GM21723 (cell line): ENCODE measurements around the gene LYRM4.

Experiments
- ATAC-seq: cut with Tn5 transposase; IDR thresholded peaks from one replicate; pipeline ENCODE4 v1.9.1; 2021; ENCODE audit warnings: mild to moderate bottlenecking, moderate library complexity; ENCODE audit not compliant: unreplicated experiment

The LYRM4 gene

GRCh38 chr6:5260661-5261544 is at the start of gene LYRM4, which contains the start of gene FARS2:
Gene LYRM4, minus strand, starts transcription at chr6:5260950. Its CDS starts 217 bp downstream, at chr6:5260733.
Gene FARS2, plus strand, starts transcription at chr6:5261513.
- peak; percentile 74 for ATAC-seq

- ATAC-seq: no peak
Observed at GRCh38 chr6:5308066-5308465, 47.3 kb upstream of the LYRM4 start.

GRCh38 chr6:5307058-5307457 is 46.3 kb upstream of the LYRM4 start:
- ATAC-seq: no peak

- no peak for ATAC-seq
Observed at GRCh38 chr6:5305968-5306626, 45.3 kb upstream of the LYRM4 start.

- no peak for ATAC-seq
Observed at GRCh38 chr6:5303682-5304081, 42.9 kb upstream of the LYRM4 start.

GRCh38 chr6:5302995-5303622 is 42.4 kb upstream of the LYRM4 start:
- ATAC-seq: peak; percentile 84

- peak; percentile 82 for ATAC-seq
Observed at GRCh38 chr6:5302220-5302946, 41.6 kb upstream of the LYRM4 start.

- no peak for ATAC-seq
Observed at GRCh38 chr6:5300206-5300764, 39.5 kb upstream of the LYRM4 start.

GRCh38 chr6:5295623-5296022 is 34.9 kb upstream of the LYRM4 start:
- no peak for ATAC-seq

GRCh38 chr6:5294392-5295211 is 33.9 kb upstream of the LYRM4 start:
- no peak for ATAC-seq

- ATAC-seq: no peak
Observed at GRCh38 chr6:5293692-5294091, 32.9 kb upstream of the LYRM4 start.

- ATAC-seq: no peak
Observed at GRCh38 chr6:5292154-5292553, 31.4 kb upstream of the LYRM4 start.

GRCh38 chr6:5290500-5290899 is 29.8 kb upstream of the LYRM4 start:
- ATAC-seq: no peak

- no peak for ATAC-seq
Observed at GRCh38 chr6:5290097-5290496, 29.3 kb upstream of the LYRM4 start.

GRCh38 chr6:5287966-5288297 is 27.2 kb upstream of the LYRM4 start:
- no peak for ATAC-seq

- ATAC-seq: no peak
Observed at GRCh38 chr6:5287205-5287965, 26.6 kb upstream of the LYRM4 start.

GRCh38 chr6:5286780-5287179 is 26.0 kb upstream of the LYRM4 start:
- no peak for ATAC-seq

GRCh38 chr6:5285526-5285925 is 24.8 kb upstream of the LYRM4 start:
- no peak for ATAC-seq

GRCh38 chr6:5285081-5285480 is 24.3 kb upstream of the LYRM4 start:
- no peak for ATAC-seq
